GM21786 (cell line): ENCODE results near the gene ZKSCAN5.

ENCODE experiments used
- ATAC-seq: cut with Tn5 transposase; IDR thresholded peaks from one replicate; pipeline ENCODE4 v1.9.1; 2021; ENCODE audit not compliant: unreplicated experiment

ZKSCAN5 gene

GRCh38 chr7:99504603-99505323, at the start of gene ZKSCAN5:
TSS of gene ZKSCAN5 (plus strand) at chr7:99504662. CDS start at chr7:99506045, 1,383 bp downstream.
- peak; percentile 70 for ATAC-seq

- ATAC-seq: no peak
Observed at GRCh38 chr7:99455874-99456273, 48.6 kb upstream of the ZKSCAN5 start.

- ATAC-seq: no peak
Observed at GRCh38 chr7:99456288-99456687, 48.2 kb upstream of the ZKSCAN5 start.

GRCh38 chr7:99457050-99457649, 47.3 kb upstream of the ZKSCAN5 start:
- no peak for ATAC-seq

DNA sequence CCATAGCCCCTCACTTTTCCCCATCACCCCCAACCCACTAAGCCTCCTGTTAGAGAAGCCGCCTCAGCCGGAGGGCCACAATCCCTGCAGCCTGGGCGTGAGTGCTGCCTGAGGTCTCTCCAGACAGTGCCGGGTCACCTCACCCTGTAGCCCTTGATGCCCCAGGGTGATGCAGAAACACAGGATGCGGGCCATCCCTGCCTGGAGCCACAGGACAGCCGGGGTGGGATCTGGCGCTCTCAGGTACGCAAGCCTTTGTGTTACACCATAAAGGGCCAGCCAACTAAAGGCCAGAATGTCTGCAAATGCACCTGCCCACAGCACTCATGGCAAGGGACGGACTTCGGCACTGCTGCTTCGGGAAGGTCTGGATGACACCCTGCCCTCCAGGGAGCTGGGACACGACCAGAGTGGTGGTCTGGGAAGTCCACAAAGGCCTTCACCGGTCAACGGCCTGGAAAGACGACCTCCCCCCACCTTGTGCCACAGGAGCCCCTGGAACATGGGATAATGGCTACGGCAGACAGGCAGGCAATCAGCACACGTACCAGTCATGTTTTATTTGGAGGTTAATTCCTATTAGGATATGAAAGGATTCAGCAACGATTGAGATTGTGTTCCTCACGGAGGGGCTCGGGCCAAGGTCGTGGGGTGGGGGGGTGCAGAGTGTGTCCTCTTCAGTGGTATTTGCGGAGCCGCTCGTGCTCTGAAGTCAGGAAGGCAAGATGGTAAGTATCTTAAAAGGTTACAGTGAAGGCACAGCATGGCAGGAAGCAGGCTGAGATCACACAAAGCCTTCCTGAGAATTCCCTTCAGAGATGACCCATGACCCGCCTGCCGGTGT, 46.6 kb upstream of the ZKSCAN5 start:
- no peak for ATAC-seq

GRCh38 chr7:99459087-99459486, 45.4 kb upstream of the ZKSCAN5 start:
- ATAC-seq: no peak

- ATAC-seq: no peak
Observed at GRCh38 chr7:99460651-99461050, 43.8 kb upstream of the ZKSCAN5 start.

- no peak for ATAC-seq
Observed at GRCh38 chr7:99461221-99461620, 43.2 kb upstream of the ZKSCAN5 start.

DNA sequence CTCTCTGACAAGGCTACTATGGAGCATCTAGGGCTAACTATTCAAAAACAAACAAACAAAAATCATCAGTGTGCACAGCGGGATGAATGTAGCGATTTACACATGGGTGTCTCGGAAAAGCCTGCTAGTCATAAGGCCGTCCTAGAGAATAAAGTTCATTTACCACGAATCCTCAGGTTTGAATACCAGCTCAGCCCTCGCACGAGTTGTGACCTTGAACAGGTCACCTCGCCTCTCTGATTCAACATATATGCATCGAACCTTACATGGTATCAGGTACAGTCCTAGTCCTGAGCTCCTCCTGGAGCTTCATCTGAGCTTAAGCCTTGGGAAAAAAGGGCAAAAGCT, 39.1 kb upstream of the ZKSCAN5 start:
- ATAC-seq: no peak

GRCh38 chr7:99468336-99468918, 36.0 kb upstream of the ZKSCAN5 start:
- ATAC-seq: no peak

- no peak for ATAC-seq
Observed at GRCh38 chr7:99469381-99470065, 34.9 kb upstream of the ZKSCAN5 start.

GRCh38 chr7:99472561-99473314, 31.7 kb upstream of the ZKSCAN5 start, which contains the start of gene ZNF789:
TSS of gene ZNF789 (plus strand) at chr7:99472890. CDS start at chr7:99476457, 3,567 bp downstream.
- ATAC-seq: peak; percentile 95

- ATAC-seq: peak; percentile 29
Observed at GRCh38 chr7:99473315-99473596, 31.2 kb upstream of the ZKSCAN5 start.

GRCh38 chr7:99476107-99476506, 28.4 kb upstream of the ZKSCAN5 start:
- ATAC-seq: no peak

DNA sequence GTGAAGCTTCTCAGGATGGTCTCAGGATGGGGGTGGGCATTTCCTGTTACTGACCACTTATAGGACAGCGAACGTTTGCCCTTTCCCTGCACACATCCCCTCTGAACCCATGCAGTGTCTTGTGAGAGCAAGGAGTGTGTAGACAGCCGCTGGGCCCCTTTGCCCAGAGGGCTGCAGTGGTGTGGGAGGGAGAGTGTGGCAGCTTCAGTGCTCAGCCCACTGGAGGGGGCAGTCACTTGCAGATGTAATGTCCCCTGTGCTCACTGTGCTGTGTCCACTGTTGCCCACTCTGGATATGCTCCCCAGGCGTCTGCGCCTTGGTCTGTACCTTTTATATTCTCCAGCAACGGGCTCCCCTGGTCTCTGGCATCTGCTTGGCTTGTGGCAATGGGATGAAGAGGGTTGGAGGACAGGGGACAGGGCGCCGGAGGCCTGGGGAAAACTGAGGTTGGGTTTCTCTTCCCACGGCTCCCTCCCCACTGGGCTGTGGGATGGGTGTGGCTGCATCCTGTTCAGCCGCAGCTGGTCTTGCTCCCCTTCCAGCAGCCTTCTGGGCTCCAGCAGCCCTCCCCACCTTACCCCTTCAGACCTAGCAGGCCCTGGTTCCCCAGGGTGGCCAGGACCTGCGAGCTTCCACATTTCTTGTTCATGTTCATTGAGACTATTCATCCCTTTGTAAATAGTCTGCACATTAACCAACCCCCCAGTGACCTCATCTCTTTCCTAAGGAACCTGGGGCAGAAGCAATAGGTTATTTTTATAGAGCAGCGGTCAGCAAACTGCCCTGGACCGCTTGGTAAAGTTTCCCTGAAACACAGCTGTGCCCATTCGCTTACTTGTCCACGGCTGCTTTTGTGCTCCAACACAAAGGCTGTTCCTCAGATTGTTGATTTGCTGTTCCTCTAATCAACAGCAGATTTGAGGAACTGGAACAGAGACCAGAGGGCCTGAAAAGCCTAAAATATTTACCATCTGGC, 25.7 kb upstream of the ZKSCAN5 start:
- ATAC-seq: no peak

DNA sequence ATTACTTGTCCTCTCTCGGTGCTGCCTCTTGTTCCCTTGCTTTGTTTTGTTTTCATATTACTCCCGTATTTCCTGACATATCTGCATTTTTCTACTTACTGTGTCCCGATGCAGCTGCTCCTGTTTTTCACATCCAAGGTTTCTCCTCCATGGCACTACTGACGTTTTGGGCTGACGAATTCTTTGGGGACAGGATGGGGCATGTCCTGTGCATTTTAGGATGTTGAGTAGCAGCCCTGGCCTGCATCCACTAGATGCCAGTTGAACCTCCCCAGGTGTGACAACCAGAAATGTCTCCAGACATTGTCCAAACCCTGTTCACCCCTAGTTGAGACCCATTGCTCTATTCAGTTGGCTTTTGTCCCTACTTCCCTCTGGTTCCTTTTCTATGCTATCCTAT, 19.4 kb upstream of the ZKSCAN5 start:
- ATAC-seq: no peak

DNA sequence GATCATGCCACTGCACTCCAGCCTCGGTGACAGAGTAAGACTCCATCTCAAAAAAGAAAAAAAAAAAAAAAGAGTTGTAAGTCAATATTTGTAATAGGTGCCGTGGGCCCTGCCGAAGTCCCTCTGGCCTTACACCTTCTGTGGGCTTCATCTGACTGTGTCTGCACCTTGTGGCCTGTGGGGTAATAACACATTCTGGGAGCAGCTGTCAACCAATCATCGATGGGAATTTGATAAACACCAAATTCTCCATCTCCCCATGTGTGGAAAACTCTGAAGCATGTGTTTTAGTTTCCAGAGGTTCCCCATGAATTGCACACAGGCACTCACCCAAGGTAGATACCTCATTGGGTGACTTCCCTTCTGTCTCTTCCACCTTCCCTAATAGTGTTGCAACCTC, 15.2 kb upstream of the ZKSCAN5 start:
- ATAC-seq: no peak

- no peak for ATAC-seq
Observed at GRCh38 chr7:99490878-99491277, 13.6 kb upstream of the ZKSCAN5 start.

DNA sequence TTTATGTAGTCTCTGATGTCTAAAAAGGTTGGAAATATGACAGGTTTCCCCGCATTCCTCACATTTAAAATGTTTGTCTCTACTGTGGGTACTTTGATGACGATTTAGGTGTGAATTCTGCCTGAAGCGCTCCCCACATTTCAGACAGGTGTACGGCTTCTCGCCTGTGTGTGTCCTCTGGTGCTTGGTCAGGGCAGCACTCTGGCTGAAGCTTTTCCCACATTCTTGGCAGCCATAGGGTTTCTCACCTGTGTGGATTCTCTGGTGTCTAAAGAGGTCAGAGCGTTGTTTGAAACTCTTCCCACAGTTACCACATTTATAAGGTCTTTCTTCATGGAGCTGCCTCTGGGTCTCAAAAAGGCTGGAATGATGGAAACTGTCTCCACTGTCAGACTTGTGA, 10.6 kb upstream of the ZKSCAN5 start:
- ATAC-seq: no peak
